Renal cortex interstitium (tissue), 11 donors: Measurements from ENCODE around the gene SLC35A4. TPM values are rescaled to one million over a fixed set of nuclear protein-coding genes. Genes with fewer than 3 reads are reported as not detected.

Source experiments
- DNase-seq, 11 donors: peaks; one replicate each; pipeline ENCODE4 v3.0.0-alpha.2; 2013; ENCODE audit warnings: low read depth in 9 of 11, low spot score in 4 of 11; ENCODE audit errors: extremely low read depth in 1 of 11
- polyA plus RNA-seq, 3 donors: library from polyadenylated mRNA; unstranded; fragments of 120-200 nt; gene quantifications; one replicate each; pipeline ENCODE4 v1.2.1, GENCODE V29; 2013; ENCODE audit not compliant: insufficient read length in 3 of 3

The SLC35A4 gene
- polyA plus RNA-seq, 3 donors, result 72.4 to 83.5 (median 78.0) TPM

DNA sequence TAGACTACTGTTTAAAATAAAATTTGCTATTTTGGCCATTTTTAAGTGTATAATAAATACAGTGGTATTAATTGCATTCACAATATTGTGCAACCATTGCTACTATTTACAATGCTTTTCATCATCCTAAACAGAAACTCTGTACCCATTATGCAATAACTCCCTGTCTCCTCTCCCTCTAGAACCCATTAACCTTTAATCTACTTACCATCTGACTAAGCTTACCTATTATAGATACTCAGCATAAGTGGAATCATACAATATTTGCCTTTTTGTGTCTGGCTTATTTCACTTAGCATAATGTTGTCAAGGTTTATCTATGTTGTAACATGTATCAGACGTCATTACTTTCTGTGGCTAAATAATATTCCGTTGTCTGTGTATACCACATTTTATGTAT is 42.4 kb downstream of the SLC35A4 start:
- no peak for DNase-seq

GRCh38 chr5:140608722-140609121 is 44.1 kb downstream of the SLC35A4 start:
- no peak for DNase-seq

DNA sequence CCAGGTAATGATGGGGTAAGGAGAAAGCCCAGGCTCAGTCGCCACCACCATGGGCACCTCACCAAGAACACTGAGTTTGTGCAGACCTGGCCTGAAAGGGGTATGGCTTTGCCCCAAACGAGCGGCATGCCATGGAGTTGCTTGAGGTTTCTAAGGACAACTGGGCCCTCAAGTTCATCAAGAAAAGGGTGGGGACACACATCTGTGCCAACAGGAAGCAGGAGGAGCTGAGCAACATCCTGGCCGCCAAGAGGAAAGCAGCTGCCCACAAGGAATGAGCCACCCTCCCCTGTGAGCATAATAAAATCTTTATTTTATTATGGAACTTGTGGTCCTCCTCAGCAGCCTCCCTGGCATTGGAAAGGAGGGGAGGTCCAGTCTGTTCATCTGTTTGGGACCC is 44.5 kb downstream of the SLC35A4 start:
- no peak for DNase-seq

- DNase-seq, result no peak
Measured at GRCh38 chr5:140611020-140611521, 46.4 kb downstream of the SLC35A4 start.

Other genes starting within 250 kb of the SLC35A4 start
- 10 to 100 TPM in 2 of 3 donors, 1 to 10 TPM in 1; 9.9 to 13.3 (median 12.6) TPM for gene HBEGF, start 218.2 kb upstream of the SLC35A4 start, polyA plus RNA-seq
- 10 to 100 TPM; 11.7 to 43.4 (median 13.6) TPM for gene SLC4A9, start 204.6 kb upstream of the SLC35A4 start, polyA plus RNA-seq
- 100 to 1,000 TPM; 112 to 139 (median 120) TPM for gene ANKHD1, start 163.0 kb upstream of the SLC35A4 start, polyA plus RNA-seq
- gene EIF4EBP3, start 17.2 kb upstream of the SLC35A4 start, polyA plus RNA-seq, result 10 to 100 TPM in 1 of 3 donors, 1 to 10 TPM in 2; 6.9 to 14.9 (median 7.6) TPM
- 10 to 100 TPM; 23.8 to 31.7 (median 27.1) TPM for gene SRA1, start 7.4 kb upstream of the SLC35A4 start, polyA plus RNA-seq
- gene APBB3, start 230 bp upstream of the SLC35A4 start, polyA plus RNA-seq, result 10 to 100 TPM; 37.9 to 63.1 (median 38.0) TPM
- 10 to 100 TPM in 2 of 3 donors, 1 to 10 TPM in 1; 8.4 to 11.5 (median 11.0) TPM for gene CD14, start 68.3 kb downstream of the SLC35A4 start, polyA plus RNA-seq
- gene TMCO6, start 74.6 kb downstream of the SLC35A4 start, polyA plus RNA-seq, result 10 to 100 TPM; 16.1 to 19.3 (median 17.0) TPM
- 10 to 100 TPM; 77.3 to 94.8 (median 88.4) TPM for gene NDUFA2, start 82.8 kb downstream of the SLC35A4 start, polyA plus RNA-seq
- gene IK, start 83.0 kb downstream of the SLC35A4 start, polyA plus RNA-seq, result 100 to 1,000 TPM; 158 to 177 (median 174) TPM
- 10 to 100 TPM; 15.0 to 20.6 (median 15.8) TPM for gene WDR55, start 100.1 kb downstream of the SLC35A4 start, polyA plus RNA-seq
- 1 to 10 TPM in 1 of 3 donors, under 1 TPM in 2; 0.36 to 1.0 (median 0.76) TPM for gene DND1, start 108.7 kb downstream of the SLC35A4 start, polyA plus RNA-seq
- 10 to 100 TPM; 70.5 to 78.3 (median 71.8) TPM for gene HARS1, start 126.5 kb downstream of the SLC35A4 start, polyA plus RNA-seq
- gene HARS2, start 126.6 kb downstream of the SLC35A4 start, polyA plus RNA-seq, result 10 to 100 TPM; 42.6 to 54.8 (median 46.8) TPM
- 100 to 1,000 TPM; 103 to 141 (median 128) TPM for gene ZMAT2, start 135.6 kb downstream of the SLC35A4 start, polyA plus RNA-seq
- under 1 TPM in 1 of 3 donors, not detected in 2; 0.09 TPM for gene PCDHA1, start 221.3 kb downstream of the SLC35A4 start, polyA plus RNA-seq
- gene PCDHA2, start 230.0 kb downstream of the SLC35A4 start, polyA plus RNA-seq, result under 1 TPM; 0.24 to 0.37 (median 0.30) TPM
- under 1 TPM; 0.36 to 0.41 (median 0.37) TPM for gene PCDHA3, start 236.2 kb downstream of the SLC35A4 start, polyA plus RNA-seq
- 1 to 10 TPM in 2 of 3 donors, under 1 TPM in 1; 0.96 to 1.1 (median 1.0) TPM for gene PCDHA4, start 242.2 kb downstream of the SLC35A4 start, polyA plus RNA-seq